A549 (cell line): ENCODE measurements around the gene MIOX. TPM values are rescaled to one million over a fixed set of nuclear protein-coding genes. Genes with fewer than 3 reads are reported as not detected.
"Not testable (repeated sequence)": the region's sequence is repeated elsewhere in the genome, so short reads cannot be mapped to it uniquely, and the experiment has no call there.

Source experiments
- ATAC-seq, 2 experiments: fragments of 200-7000 bp in 1 of 2; fragments of >200 bp in 1 of 2; cut with Nextera tagmentation in 1 of 2; cut with Tn5 transposase in 1 of 2; 3 replicates each; pipeline versions ENCODE4 v1.8.0 to v1.9.1; 2018 to 2020; ENCODE audit warnings: mild to moderate bottlenecking in 1 of 2, moderate library complexity in 1 of 2
- CTCF ChIA-PET: fragments of 300-600 bp; sonication (Branson Sonifier 250); formaldehyde crosslinking; extraction: SDS; loops from one replicate; lab custom pipeline; 2021; ENCODE audit warnings: antibody characterized with exemption, inconsistent platforms; lab: Yijun Ruan, JAX
- POLR2A ChIA-PET: fragments of 350-600 bp; formaldehyde crosslinking; extraction: SDS; loops from one replicate; lab custom pipeline; 2021; ENCODE audit warnings: antibody characterized with exemption, inconsistent platforms; lab: Yijun Ruan, JAX
- DNase-seq, 2 experiments: peaks; one replicate each; pipeline versions ENCODE4 v3.0.0 to v3.0.0-alpha.2; 2011 to 2016; ENCODE audit warnings: low read depth in 1 of 2, low spot score in 1 of 2
- FAIRE-seq: peaks from 2 replicates; lab custom pipeline; 2011; peaks lifted over from hg19 to GRCh38; lab: Jason Lieb, UNC
- H3K27ac ChIP-seq, 2 experiments: fragments of >200 bp; sonication (Bioruptor Twin); formaldehyde crosslinking; 3 replicates each; pipeline ENCODE4 v1.5.1; 2016 to 2017
- H3K4me1 ChIP-seq: fragments of >200 bp; sonication (Bioruptor Twin); formaldehyde crosslinking; 3 replicates; pipeline ENCODE4 v1.6.1; 2016
- H3K4me2 ChIP-seq: fragments of >200 bp; sonication (Bioruptor Twin); formaldehyde crosslinking; 3 replicates; pipeline ENCODE4 v1.6.1; 2016
- H3K4me3 ChIP-seq: fragments of >200 bp; sonication (Bioruptor Twin); formaldehyde crosslinking; 3 replicates; pipeline ENCODE4 v1.5.1; 2016
- H3K9me3 ChIP-seq: fragments of >200 bp; sonication (Bioruptor Twin); formaldehyde crosslinking; 3 replicates; pipeline ENCODE4 v1.6.1; 2016
- BCL3 ChIP-seq: fragments of >200 bp; sonication (Bioruptor Twin); formaldehyde crosslinking; IDR thresholded peaks from 3 replicates; pipeline ENCODE4 v1.6.1; 2016
- CEBPB ChIP-seq, 2 experiments: fragments of >200 bp in 1 of 2; sonication (Bioruptor Twin) in 1 of 2; formaldehyde crosslinking in 1 of 2; IDR thresholded peaks; 2 replicates each; pipeline ENCODE4 v1.6.1; 2012 to 2016
- CHD2 ChIP-seq: fragments of 150-350 bp; IDR thresholded peaks from 2 replicates; pipeline ENCODE4 v1.6.1; 2014; ENCODE audit warnings: low read length; ENCODE audit not compliant: partially characterized antibody
- FOSL2 ChIP-seq, 2 experiments: fragments of 450-650 bp in 1 of 2; fragments of >200 bp in 1 of 2; sonication (Bioruptor Twin) in 1 of 2; formaldehyde crosslinking; IDR thresholded peaks; 2 replicates each; pipeline versions ENCODE4 v1.5.0 to v1.6.1; 2016 to 2020; ENCODE audit warnings: mild to moderate bottlenecking in 1 of 2, moderate library complexity in 1 of 2
- FOXS1 ChIP-seq: fragments of 250-450 bp; sonication (Bioruptor Pico); IDR thresholded peaks from 2 replicates; pipeline ENCODE4 v1.5.0; 2020; ENCODE audit warnings: mild to moderate bottlenecking, moderate library complexity
- HOXA7 ChIP-seq: fragments of 250-450 bp; sonication (Bioruptor Pico); IDR thresholded peaks from 2 replicates; pipeline ENCODE4 v1.5.0; 2020; ENCODE audit warnings: mild to moderate bottlenecking, moderate library complexity
- HOXB5 ChIP-seq: fragments of 250-450 bp; sonication (Bioruptor Pico); IDR thresholded peaks from 2 replicates; pipeline ENCODE4 v1.5.0; 2020; ENCODE audit warnings: mild to moderate bottlenecking, moderate library complexity
- NR3C1 ChIP-seq: fragments of >200 bp; sonication (Bioruptor Twin); formaldehyde crosslinking; IDR thresholded peaks from 3 replicates; pipeline ENCODE4 v1.6.1; 2017
- POLR2A ChIP-seq: IDR thresholded peaks from 2 replicates; pipeline ENCODE4 v1.6.1; 2012; ENCODE audit warnings: mild to moderate bottlenecking, low read length
- RAD21 ChIP-seq, 2 experiments: fragments of >200 bp in 1 of 2; sonication (Bioruptor Twin) in 1 of 2; formaldehyde crosslinking in 1 of 2; IDR thresholded peaks in 1 of 2; conservative IDR thresholded peaks in 1 of 2; 2 replicates in 1 of 2; 3 replicates in 1 of 2; pipeline ENCODE4 v1.6.1; 2012 to 2018; ENCODE audit warnings: inconsistent platforms in 1 of 2
- RNF2 ChIP-seq: fragments of 200-600 bp; sonication (generic); IDR thresholded peaks from 2 replicates; pipeline ENCODE4 v1.6.1; 2016; ENCODE audit warnings: low read depth, mild to moderate bottlenecking, antibody characterized with exemption, moderate library complexity, borderline replicate concordance
- TFCP2L1 ChIP-seq: fragments of 250-450 bp; sonication (Bioruptor Pico); IDR thresholded peaks from 2 replicates; pipeline ENCODE4 v1.5.0; 2021; ENCODE audit warnings: mild to moderate bottlenecking
- TP53 ChIP-seq: fragments of 250-450 bp; sonication (Bioruptor Pico); IDR thresholded peaks from 2 replicates; pipeline ENCODE4 v1.5.0; 2021; ENCODE audit warnings: mild to moderate bottlenecking, moderate library complexity
- USF2 ChIP-seq: fragments of 450-650 bp; IDR thresholded peaks from 2 replicates; pipeline ENCODE4 v1.6.1; 2014; ENCODE audit warnings: antibody characterized with exemption
- ZC3H11A ChIP-seq: fragments of 450-650 bp; IDR thresholded peaks from 2 replicates; pipeline ENCODE4 v1.6.1; 2014; ENCODE audit warnings: antibody characterized with exemption, mild to moderate bottlenecking
- ZFP36 ChIP-seq: fragments of 450-650 bp; IDR thresholded peaks from 2 replicates; pipeline ENCODE4 v1.6.1; 2014; ENCODE audit warnings: borderline replicate concordance; ENCODE audit not compliant: partially characterized antibody
- ZNF302 ChIP-seq: fragments of 250-450 bp; sonication (Bioruptor Pico); IDR thresholded peaks from 2 replicates; pipeline ENCODE4 v1.9.0; 2021; ENCODE audit warnings: inconsistent platforms, mild to moderate bottlenecking, moderate library complexity
- ZSCAN20 ChIP-seq: fragments of 250-450 bp; sonication (Bioruptor Pico); IDR thresholded peaks from 2 replicates; pipeline ENCODE4 v1.8.0; 2022; ENCODE audit warnings: mild to moderate bottlenecking, moderate library complexity
- WGBS: methylation state at CpG from one replicate; pipeline ENCODE4 v1.1.6; 2017; ENCODE audit errors: missing lambda C conversion rate; 5-methylcytosine and 5-hydroxymethylcytosine counted together
- polyA plus RNA-seq, 4 experiments: library from polyadenylated mRNA; depleted of rRNA in 3 of 4; stranded (reverse); fragments of >200 nt; fragmentation: RNase III in 1 of 4; extraction: RNeasy Plus Mini Kit Qiagen cat#74134 plus additional on column Dnase treatment in 1 of 4; gene quantifications; 2 replicates in 3 of 4; 3 replicates in 1 of 4; pipeline ENCODE4 v1.2.3, GENCODE V29; 2011 to 2017
- TF ChIP-seq, protein P1 (sequence below): IDR thresholded peaks from 2 replicates; pipeline ENCODE4 v1.6.1; 2012
- TF ChIP-seq, protein P2 (sequence below): fragments of 250-450 bp; sonication (Bioruptor Pico); IDR thresholded peaks from 2 replicates; pipeline ENCODE4 v1.5.0; 2021; ENCODE audit warnings: mild to moderate bottlenecking, moderate library complexity, borderline replicate concordance

MIOX gene
- polyA plus RNA-seq, 2 of the 4 experiments (the other 2 are of a cell fraction), result 0.08 TPM; not detected in 1

GRCh38 chr22:50517495-50518260 lies 31.0 kb downstream of the MIOX start:
- DNase-seq (no peak), ATAC-seq (no peak), FAIRE-seq (no peak)
- CTCF ChIA-PET, result interaction anchor here (1.5 to 2.2 kb wide), 3 partner anchors 8 to 103 kb away, joined by 4 to 7 read pairs (median 6); partner anchors contain the start of gene SCO2
- H3K4me1 ChIP-seq, result no peaks in the 10 kb centered on the region
- H3K4me3 ChIP-seq, result no peak overlapping the region
- H3K4me2 ChIP-seq, result no peak overlapping the region
- WGBS, result 83% methylated on average over 9 of the region's 20 CpGs
- no peak for TF ChIP-seq CEBPB (IDR thresholded peaks at IDR 0.05)
- TF ChIP-seq, all 56 proteins: peak for 0
- POLR2A ChIA-PET, result no interaction called here
- H3K9me3 ChIP-seq, result no peaks in the 10 kb centered on the region
- H3K27ac ChIP-seq, result no peak overlapping the region

DNA sequence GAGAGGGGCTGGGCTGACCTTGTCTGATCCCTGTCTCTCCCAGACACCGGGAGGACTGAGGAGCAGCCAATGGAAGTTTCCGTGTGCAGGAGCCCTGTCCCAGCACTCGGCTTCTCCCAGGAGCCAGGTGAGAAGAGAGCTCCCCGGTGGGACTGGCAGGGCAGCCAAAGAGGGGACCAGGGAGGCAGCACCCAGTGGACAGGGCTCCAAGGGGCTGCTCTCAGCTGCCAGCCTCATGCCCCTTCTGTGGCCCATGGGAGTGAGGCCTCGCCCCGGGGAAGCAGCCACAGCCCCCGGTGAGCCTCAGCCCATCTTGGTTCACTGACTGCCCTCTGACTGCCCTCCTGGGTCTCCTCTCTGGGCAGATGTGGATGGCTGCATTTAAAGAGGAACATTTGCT lies 31.9 kb downstream of the MIOX start:
- 93% methylated on average over 3 of the region's 7 CpGs for WGBS
- TF ChIP-seq ZC3H11A, result no peak
- no peak for DNase-seq
- H3K4me3 ChIP-seq, result no peak overlapping the region
- H3K9me3 ChIP-seq, result no peaks in the 10 kb centered on the region
- ATAC-seq, result no peak
- CTCF ChIA-PET, result interaction anchor here (1.1 to 1.5 kb wide), 3 partner anchors 10 to 102 kb away, joined by 3 to 6 read pairs (median 4); no protein-coding TSS in a partner anchor
- POLR2A ChIA-PET, result no interaction called here
- no peaks in the 10 kb centered on the region for H3K4me1 ChIP-seq
- no peak overlapping the region for H3K27ac ChIP-seq
- no peak for FAIRE-seq
- H3K4me2 ChIP-seq, result no peak overlapping the region

GRCh38 chr22:50519151-50519550 lies 32.5 kb downstream of the MIOX start:
- CTCF ChIA-PET, result interaction anchor here (1.1 to 1.5 kb wide), 4 partner anchors 10 to 102 kb away, joined by 3 to 6 read pairs (median 4); no protein-coding TSS in a partner anchor
- no peak for FAIRE-seq

GRCh38 chr22:50520184-50520583 lies 33.5 kb downstream of the MIOX start:
- H3K27ac ChIP-seq, CTCF ChIA-PET, FAIRE-seq, H3K4me2 ChIP-seq, H3K9me3 ChIP-seq, H3K4me3 ChIP-seq, H3K4me1 ChIP-seq, DNase-seq, ATAC-seq, POLR2A ChIA-PET: not testable (repeated sequence)
- 93% methylated on average over 7 of the region's 8 CpGs for WGBS

More at GRCh38 chr22:50519151-50519550, 32.5 kb downstream of the MIOX start:
- H3K27ac ChIP-seq, result no peak overlapping the region
- H3K4me2 ChIP-seq, result no peak overlapping the region
- WGBS, result 87% methylated on average over 5 of the region's 8 CpGs
- H3K9me3 ChIP-seq, result no peaks in the 10 kb centered on the region
- DNase-seq, result no peak
- POLR2A ChIA-PET, result no interaction called here
- TF ChIP-seq HOXA7 (CRISPR knock-in tag) (no peak), HOXB5 (CRISPR knock-in tag) (no peak), NR3C1 (no peak), RAD21 (conservative IDR thresholded peaks at IDR 0.05 in 1 of 2, IDR thresholded peaks at IDR 0.05 in 1 of 2) (no peak), TP53 (CRISPR knock-in tag) (no peak), POLR2A (no peak), TFCP2L1 (no peak), RNF2 (no peak), BCL3 (no peak)
- H3K4me3 ChIP-seq, result no peak overlapping the region
- H3K4me1 ChIP-seq, result 0 out of 3 replicates have a peak, but pooled peaks cover 2% of the 10 kb centered on the region
- ATAC-seq, result no peak

DNA sequence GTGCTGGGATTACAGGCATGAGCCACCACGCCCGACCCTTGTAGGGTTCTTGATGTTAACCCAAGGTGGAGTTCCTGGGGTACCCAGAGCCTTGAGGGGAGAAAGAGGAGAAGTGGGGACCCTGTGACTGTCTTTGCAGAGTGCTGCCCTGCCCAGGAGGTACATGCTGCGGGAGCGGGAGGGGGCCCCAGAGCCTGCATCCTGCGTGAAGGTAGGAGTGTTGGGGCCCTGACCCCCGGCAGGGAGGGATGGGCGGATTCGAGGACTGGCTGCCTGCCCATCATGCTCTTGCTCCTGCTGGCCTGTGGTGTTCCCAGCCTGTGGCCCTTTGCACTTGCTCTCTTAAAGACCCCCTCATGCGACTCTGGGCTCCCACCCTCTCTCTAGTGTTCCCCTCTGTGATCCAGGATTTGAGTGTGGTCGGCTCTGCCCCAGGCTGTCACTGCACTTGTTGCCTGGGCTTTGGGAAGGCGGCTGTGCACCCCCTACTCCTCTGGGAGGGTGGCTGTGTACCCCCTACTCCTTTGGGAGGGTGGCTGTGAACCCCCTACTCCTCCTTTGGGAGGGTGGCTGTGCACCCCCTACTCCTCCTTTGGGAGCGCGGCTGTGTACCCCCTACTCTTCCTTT lies 34.3 kb downstream of the MIOX start:
- WGBS, result 91% methylated on average over 7 of the region's 13 CpGs
- ATAC-seq (no peak), DNase-seq (no peak), FAIRE-seq (no peak)
- CTCF ChIA-PET, result no interaction called here
- Histone ChIP-seq H3K4me3 (no peak overlapping the region), H3K9me3 (no peaks in the 10 kb centered on the region), H3K4me2 (no peak overlapping the region), H3K4me1 (0 out of 3 replicates have a peak, but pooled peaks cover 7% of the 10 kb centered on the region), H3K27ac (no peak overlapping the region)
- POLR2A ChIA-PET, result no interaction called here
- TF ChIP-seq HOXB5 (CRISPR knock-in tag), result no peak
- no peak for TF ChIP-seq FOXS1
- no peak for TF ChIP-seq USF2
- TF ChIP-seq, protein P1, sequence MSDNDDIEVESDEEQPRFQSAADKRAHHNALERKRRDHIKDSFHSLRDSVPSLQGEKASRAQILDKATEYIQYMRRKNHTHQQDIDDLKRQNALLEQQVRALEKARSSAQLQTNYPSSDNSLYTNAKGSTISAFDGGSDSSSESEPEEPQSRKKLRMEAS, result no peak
- no peak for TF ChIP-seq FOSL2 (IDR thresholded peaks at IDR 0.05)
- TF ChIP-seq FOSL2 (CRISPR knock-in tag; IDR thresholded peaks at IDR 0.05), result no peak
- TF ChIP-seq ZFP36, result no peak
- TF ChIP-seq, protein P2, sequence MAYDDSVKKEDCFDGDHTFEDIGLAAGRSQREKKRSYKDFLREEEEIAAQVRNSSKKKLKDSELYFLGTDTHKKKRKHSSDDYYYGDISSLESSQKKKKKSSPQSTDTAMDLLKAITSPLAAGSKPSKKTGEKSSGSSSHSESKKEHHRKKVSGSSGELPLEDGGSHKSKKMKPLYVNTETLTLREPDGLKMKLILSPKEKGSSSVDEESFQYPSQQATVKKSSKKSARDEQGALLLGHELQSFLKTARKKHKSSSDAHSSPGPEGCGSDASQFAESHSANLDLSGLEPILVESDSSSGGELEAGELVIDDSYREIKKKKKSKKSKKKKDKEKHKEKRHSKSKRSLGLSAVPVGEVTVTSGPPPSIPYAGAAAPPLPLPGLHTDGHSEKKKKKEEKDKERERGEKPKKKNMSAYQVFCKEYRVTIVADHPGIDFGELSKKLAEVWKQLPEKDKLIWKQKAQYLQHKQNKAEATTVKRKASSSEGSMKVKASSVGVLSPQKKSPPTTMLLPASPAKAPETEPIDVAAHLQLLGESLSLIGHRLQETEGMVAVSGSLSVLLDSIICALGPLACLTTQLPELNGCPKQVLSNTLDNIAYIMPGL (CRISPR knock-in tag), result no peak
- TF ChIP-seq ZNF302 (CRISPR knock-in tag), result no peak
- no peak for TF ChIP-seq ZSCAN20 (CRISPR knock-in tag)
- TF ChIP-seq CHD2, result no peak
